ENCODE results near the gene STAG1.
"Not testable (repeated sequence)": the region's sequence is repeated elsewhere in the genome, so short reads cannot be mapped to it uniquely, and the experiment has no call there.

Gene STAG1

DNA sequence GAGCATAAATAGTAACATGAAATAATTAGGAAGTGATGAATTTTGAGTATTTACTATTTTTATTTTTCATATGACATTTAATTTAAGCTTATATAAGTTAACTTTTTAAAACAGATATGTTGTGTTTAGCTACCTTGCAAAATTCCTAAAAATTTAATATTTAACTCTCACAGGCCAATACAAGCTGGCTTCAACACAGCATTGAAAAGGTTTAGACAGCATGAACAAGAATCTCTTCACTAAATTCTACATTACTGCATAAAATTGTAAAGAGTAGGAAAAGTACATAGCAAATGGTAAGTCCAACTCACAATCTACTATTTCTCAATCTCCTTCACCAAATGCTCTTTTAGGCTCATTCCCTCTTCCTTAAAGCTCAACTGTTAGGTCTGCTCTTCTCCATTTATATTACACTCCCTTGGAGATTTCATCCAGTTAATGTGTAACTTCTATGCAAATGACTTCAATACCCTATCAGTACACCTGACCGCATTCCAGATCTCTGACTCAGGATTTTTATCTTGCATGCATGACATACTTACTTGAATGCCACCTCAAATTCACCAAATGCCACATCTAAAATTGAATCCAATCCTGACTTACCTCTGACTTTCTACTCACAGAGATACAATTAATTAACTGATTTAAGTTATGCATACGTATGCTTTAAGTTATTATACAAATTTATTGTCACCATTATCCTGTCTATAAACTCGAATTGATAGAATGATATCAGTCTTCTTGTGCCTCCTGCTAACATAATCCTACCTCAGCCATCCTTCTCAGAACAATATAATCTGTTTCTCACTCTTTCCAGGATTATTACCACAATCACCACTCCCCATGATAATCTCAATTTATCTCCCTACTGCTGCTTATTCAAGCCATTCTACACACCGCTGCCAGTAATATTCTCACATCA, 127.0 kb downstream of the STAG1 start:
- no peak overlapping the region for H3K4me3 ChIP-seq (ENCODE audit: control insufficient read depth, low read depth, low read length)
- TF ChIP-seq CTCF (conservative IDR thresholded peaks at IDR 0.05; ENCODE audit: control insufficient read depth, insufficient read depth, low read depth, low read length) = no peak
- DNase-seq (ENCODE audit: low read depth) = no peak

- no peak overlapping the region for H3K4me3 ChIP-seq (ENCODE audit: control insufficient read depth, low read depth, low read length)
- DNase-seq (ENCODE audit: low read depth) = no peak
- no peak for TF ChIP-seq CTCF (conservative IDR thresholded peaks at IDR 0.05; ENCODE audit: control insufficient read depth, insufficient read depth, low read depth, low read length)
Measured at GRCh38 chr3:136624371-136624770, 127.8 kb downstream of the STAG1 start.

- no peak overlapping the region for H3K4me3 ChIP-seq (ENCODE audit: control insufficient read depth, low read depth, low read length)
Measured at GRCh38 chr3:136621628-136622027, 130.6 kb downstream of the STAG1 start.

DNA sequence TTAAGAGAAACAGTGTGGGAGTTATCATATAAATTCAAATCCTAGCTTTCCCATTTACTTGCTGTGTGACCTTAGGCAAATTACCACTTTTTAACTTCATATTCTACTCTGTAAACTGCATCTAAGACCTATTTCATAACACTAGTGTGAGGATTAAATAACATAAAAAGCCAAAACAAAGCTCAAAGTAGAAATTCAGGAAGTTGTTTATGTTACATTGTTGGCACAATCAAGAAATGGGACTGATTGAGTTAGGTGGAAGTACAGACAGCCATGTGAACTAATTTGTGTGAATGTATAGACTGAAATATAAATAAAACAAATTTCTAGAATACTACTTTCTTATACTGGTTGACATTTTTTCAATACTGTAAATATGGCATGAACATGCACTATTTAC, 131.7 kb downstream of the STAG1 start:
- no peak overlapping the region for H3K4me3 ChIP-seq (ENCODE audit: control insufficient read depth, low read depth, low read length)
- DNase-seq (ENCODE audit: low read depth) = no peak
- no peak for TF ChIP-seq CTCF (conservative IDR thresholded peaks at IDR 0.05; ENCODE audit: control insufficient read depth, insufficient read depth, low read depth, low read length)

More at GRCh38 chr3:136621628-136622027, 130.6 kb downstream of the STAG1 start:
- TF ChIP-seq CTCF (conservative IDR thresholded peaks at IDR 0.05; ENCODE audit: control insufficient read depth, insufficient read depth, low read depth, low read length) = no peak
- DNase-seq (ENCODE audit: low read depth) = peak; percentile 75

DNA sequence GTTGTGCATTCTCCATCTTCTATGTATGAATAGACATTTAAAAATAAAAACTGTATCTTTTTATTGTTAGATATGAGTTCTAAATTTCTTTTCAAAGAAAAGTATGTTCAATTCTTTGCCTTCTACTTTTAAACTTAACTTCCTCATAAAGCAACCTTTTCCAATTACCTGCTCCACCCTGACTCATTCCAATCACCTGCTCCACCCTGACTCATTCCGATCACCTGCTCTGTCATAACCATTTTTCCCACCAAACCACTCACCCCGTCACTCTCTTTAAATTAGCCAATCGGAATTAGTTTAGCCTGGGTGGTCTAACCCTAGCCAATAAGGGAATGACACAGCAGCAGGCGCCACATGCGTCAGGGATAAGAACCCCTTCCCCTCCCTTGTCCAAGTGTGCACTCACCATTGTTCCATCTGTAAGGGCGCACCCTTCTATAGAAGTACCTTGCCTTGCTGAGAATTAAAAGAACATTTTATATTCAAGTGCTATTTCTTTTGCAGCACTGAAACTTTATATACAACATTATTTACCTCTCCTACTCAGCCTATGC, 134.1 kb downstream of the STAG1 start:
- not testable (repeated sequence) for H3K4me3 ChIP-seq (ENCODE audit: control insufficient read depth, low read depth, low read length); DNase-seq (ENCODE audit: low read depth)

DNA sequence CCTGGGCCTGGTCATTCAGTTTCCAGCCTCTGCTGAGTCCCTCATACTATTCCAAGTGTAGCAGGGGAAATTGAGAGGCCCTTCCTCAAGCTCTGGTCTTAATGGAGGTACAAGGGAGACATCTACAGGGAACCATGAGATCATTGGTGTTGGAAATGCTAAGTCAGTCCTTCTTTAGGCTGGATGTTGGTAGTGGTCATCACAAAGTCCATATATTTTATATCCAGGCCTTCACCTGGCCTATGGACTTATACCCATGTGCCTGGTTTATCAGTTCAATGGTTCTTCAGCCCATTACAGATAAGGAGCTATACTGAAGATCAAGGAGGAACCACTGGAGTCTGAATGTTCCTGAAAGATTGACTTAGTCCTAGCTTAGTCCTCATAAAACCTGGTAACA, 135.0 kb downstream of the STAG1 start:
- DNase-seq (ENCODE audit: low read depth) = peak; percentile 20
- no peak for TF ChIP-seq CTCF (conservative IDR thresholded peaks at IDR 0.05; ENCODE audit: control insufficient read depth, insufficient read depth, low read depth, low read length)

DNA sequence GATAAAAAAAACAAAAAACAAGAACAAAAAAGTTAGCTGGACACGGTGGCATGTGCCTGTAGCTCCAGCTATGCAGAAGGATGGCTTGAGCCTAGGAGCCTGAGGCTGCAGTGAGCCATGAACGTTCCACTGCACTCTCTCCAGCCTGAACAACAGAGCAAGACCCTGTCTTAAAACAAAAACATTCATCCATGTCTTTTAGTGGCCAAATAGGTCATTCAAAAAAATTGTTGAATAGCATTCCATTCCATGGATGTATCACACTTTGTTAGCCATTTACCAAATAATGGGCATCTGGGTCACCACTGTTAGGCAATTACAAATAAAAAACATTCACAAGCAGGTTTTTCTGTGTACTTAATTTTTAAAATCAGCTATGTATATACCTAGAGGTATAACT, 139.7 kb downstream of the STAG1 start:
- TF ChIP-seq CTCF (conservative IDR thresholded peaks at IDR 0.05; ENCODE audit: control insufficient read depth, insufficient read depth, low read depth, low read length) = no peak
- no peak for DNase-seq (ENCODE audit: low read depth)
- H3K4me3 ChIP-seq (ENCODE audit: control insufficient read depth, low read depth, low read length) = no peak overlapping the region

More for the DNA sequence above, 135.0 kb downstream of the STAG1 start:
- no peak overlapping the region for H3K4me3 ChIP-seq (ENCODE audit: control insufficient read depth, low read depth, low read length)

All from fibroblast of mammary gland (primary cell).